Cardiac fibroblast (primary cell): Measurements from ENCODE around the gene USP6NL.

ENCODE experiments used
- DNase-seq, 2 donors: peaks; one replicate each; pipeline versions ENCODE4 v3.0.0 to v3.0.0-alpha.2; 2010; ENCODE audit warnings: low read depth in 2 of 2
- H3K4me3 ChIP-seq, 2 donors: replicated peaks in 1 of 2; 1 replicate in 1 of 2; 2 replicates in 1 of 2; pipeline ENCODE4 v1.5.1; 2011; ENCODE audit warnings: low read depth in 2 of 2, low read length in 2 of 2, mild to moderate bottlenecking in 2 of 2, moderate library complexity in 1 of 2
- TF ChIP-seq, protein P1 (sequence below): IDR thresholded peaks from one replicate; pipeline ENCODE4 v1.5.1; 2011; ENCODE audit warnings: low read depth, mild to moderate bottlenecking, low read length, inconsistent platforms

The USP6NL gene

GRCh38 chr10:11609492-11610093 is 1.9 kb downstream of the USP6NL start:
- no peak overlapping the region for H3K4me3 ChIP-seq
- TF ChIP-seq, protein P1, sequence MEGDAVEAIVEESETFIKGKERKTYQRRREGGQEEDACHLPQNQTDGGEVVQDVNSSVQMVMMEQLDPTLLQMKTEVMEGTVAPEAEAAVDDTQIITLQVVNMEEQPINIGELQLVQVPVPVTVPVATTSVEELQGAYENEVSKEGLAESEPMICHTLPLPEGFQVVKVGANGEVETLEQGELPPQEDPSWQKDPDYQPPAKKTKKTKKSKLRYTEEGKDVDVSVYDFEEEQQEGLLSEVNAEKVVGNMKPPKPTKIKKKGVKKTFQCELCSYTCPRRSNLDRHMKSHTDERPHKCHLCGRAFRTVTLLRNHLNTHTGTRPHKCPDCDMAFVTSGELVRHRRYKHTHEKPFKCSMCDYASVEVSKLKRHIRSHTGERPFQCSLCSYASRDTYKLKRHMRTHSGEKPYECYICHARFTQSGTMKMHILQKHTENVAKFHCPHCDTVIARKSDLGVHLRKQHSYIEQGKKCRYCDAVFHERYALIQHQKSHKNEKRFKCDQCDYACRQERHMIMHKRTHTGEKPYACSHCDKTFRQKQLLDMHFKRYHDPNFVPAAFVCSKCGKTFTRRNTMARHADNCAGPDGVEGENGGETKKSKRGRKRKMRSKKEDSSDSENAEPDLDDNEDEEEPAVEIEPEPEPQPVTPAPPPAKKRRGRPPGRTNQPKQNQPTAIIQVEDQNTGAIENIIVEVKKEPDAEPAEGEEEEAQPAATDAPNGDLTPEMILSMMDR = no peak
- DNase-seq = no peak

- TF ChIP-seq, protein P1 = no peak
- no peak overlapping the region for H3K4me3 ChIP-seq
- DNase-seq = no peak
Observed at GRCh38 chr10:11609052-11609451, 2.4 kb downstream of the USP6NL start.

DNA sequence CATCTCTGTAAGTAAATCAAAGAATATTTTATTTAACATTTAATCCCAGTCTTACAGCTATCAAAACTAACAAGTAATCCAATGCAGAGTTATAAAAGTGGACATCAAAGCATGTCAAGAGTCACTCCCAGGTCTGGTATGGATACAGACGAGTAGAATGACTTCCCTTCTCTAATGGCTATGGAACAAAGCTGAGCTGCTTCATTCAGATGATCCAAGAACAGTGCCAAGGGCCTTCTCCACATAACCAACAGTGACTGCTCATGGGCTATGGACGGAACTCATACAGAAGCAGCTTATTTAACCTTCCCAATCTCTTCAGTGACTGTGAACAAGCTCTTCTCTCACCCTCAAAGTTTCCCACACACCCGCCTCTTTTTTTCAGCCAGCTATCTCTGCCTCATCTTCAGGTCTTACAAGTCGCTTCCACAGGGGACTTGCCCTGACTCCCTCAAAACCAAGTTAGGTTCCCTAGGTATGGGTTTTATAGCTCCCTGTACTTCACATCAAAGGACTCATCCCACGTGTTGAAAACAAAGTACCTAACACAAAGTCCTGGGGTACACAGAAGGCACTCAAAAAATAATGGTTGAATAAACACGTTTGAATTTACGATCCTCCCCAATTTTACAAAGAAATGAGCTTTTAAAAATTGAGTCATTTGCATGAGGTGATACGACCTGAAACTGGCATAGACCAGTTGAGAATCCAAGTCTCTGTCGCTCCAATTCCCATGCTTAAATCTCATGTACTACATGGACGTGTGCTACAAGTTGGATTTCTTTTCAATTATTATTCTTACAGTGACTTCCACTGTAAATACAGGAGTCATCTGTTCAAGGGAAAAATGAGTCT is 3.1 kb downstream of the USP6NL start:
- DNase-seq = no peak
- TF ChIP-seq, protein P1 = no peak
- no peak overlapping the region for H3K4me3 ChIP-seq

- peak in 1 of 2 donors; percentile 35 for DNase-seq
- TF ChIP-seq, protein P1 = no peak
- H3K4me3 ChIP-seq = no peak overlapping the region
Observed at GRCh38 chr10:11605807-11606408, 5.5 kb downstream of the USP6NL start.

- no peak overlapping the region for H3K4me3 ChIP-seq
Observed at GRCh38 chr10:11604865-11605650, 6.4 kb downstream of the USP6NL start.

GRCh38 chr10:11603741-11604140 is 7.7 kb downstream of the USP6NL start:
- DNase-seq = no peak
- no peak overlapping the region for H3K4me3 ChIP-seq
- TF ChIP-seq, protein P1 = no peak

More at GRCh38 chr10:11604865-11605650, 6.4 kb downstream of the USP6NL start:
- no peak for DNase-seq
- TF ChIP-seq, protein P1 = no peak
